ENCODE data around the gene FAM185A. TPM values are rescaled to one million over a fixed set of nuclear protein-coding genes. Genes with fewer than 3 reads are reported as not detected.
"Not testable (repeated sequence)": the region's sequence is repeated elsewhere in the genome, so short reads cannot be mapped to it uniquely, and the experiment has no call there.

Gene FAM185A
- total RNA-seq, 1 donor from 2014 or later = 8.5 TPM

- not testable (repeated sequence) for H3K27me3 Mint-ChIP-seq (ENCODE audit: unreplicated experiment); H3K4me3 Mint-ChIP-seq (ENCODE audit: unreplicated experiment); H3K27ac Mint-ChIP-seq (ENCODE audit: unreplicated experiment); DNase-seq; H3K4me1 Mint-ChIP-seq (ENCODE audit: low read depth, unreplicated experiment); H3K9me3 Mint-ChIP-seq (ENCODE audit: unreplicated experiment); H3K36me3 Mint-ChIP-seq (ENCODE audit: unreplicated experiment)
These were observed 3.1 kb upstream of the FAM185A start for GRCh38 chr7:102745494-102746288.

- H3K4me1 Mint-ChIP-seq (ENCODE audit: low read depth, unreplicated experiment); H3K27ac Mint-ChIP-seq (ENCODE audit: unreplicated experiment); H3K27me3 Mint-ChIP-seq (ENCODE audit: unreplicated experiment); H3K9me3 Mint-ChIP-seq (ENCODE audit: unreplicated experiment); H3K36me3 Mint-ChIP-seq (ENCODE audit: unreplicated experiment); DNase-seq: not testable (repeated sequence)
- peak overlapping the region; percentile 77 for H3K4me3 Mint-ChIP-seq (ENCODE audit: unreplicated experiment)
These were observed 617 bp downstream of the FAM185A start for GRCh38 chr7:102749445-102749786.

- not testable (repeated sequence) for H3K4me3 Mint-ChIP-seq (ENCODE audit: unreplicated experiment); H3K4me1 Mint-ChIP-seq (ENCODE audit: low read depth, unreplicated experiment); H3K27ac Mint-ChIP-seq (ENCODE audit: unreplicated experiment); H3K36me3 Mint-ChIP-seq (ENCODE audit: unreplicated experiment); DNase-seq; H3K9me3 Mint-ChIP-seq (ENCODE audit: unreplicated experiment); H3K27me3 Mint-ChIP-seq (ENCODE audit: unreplicated experiment)
- peak; percentile 21 for TF ChIP-seq CTCF (IDR thresholded peaks at IDR 0.05; ENCODE audit: partially characterized antibody, unreplicated experiment)
These were observed 9.4 kb downstream of the FAM185A start for GRCh38 chr7:102758227-102758626.

- DNase-seq; H3K27me3 Mint-ChIP-seq (ENCODE audit: unreplicated experiment); H3K27ac Mint-ChIP-seq (ENCODE audit: unreplicated experiment); H3K4me1 Mint-ChIP-seq (ENCODE audit: low read depth, unreplicated experiment); H3K9me3 Mint-ChIP-seq (ENCODE audit: unreplicated experiment); H3K4me3 Mint-ChIP-seq (ENCODE audit: unreplicated experiment); H3K36me3 Mint-ChIP-seq (ENCODE audit: unreplicated experiment): not testable (repeated sequence)
These were observed 11.1 kb downstream of the FAM185A start for GRCh38 chr7:102759934-102760333.

- H3K27ac Mint-ChIP-seq (ENCODE audit: unreplicated experiment); DNase-seq; H3K4me3 Mint-ChIP-seq (ENCODE audit: unreplicated experiment): not testable (repeated sequence)
These were observed 12.4 kb downstream of the FAM185A start for GRCh38 chr7:102761234-102761633.

GRCh38 chr7:102763295-102763905 is 14.6 kb downstream of the FAM185A start:
- not testable (repeated sequence) for H3K4me1 Mint-ChIP-seq (ENCODE audit: low read depth, unreplicated experiment); H3K27ac Mint-ChIP-seq (ENCODE audit: unreplicated experiment); H3K36me3 Mint-ChIP-seq (ENCODE audit: unreplicated experiment); DNase-seq; H3K9me3 Mint-ChIP-seq (ENCODE audit: unreplicated experiment); H3K27me3 Mint-ChIP-seq (ENCODE audit: unreplicated experiment); H3K4me3 Mint-ChIP-seq (ENCODE audit: unreplicated experiment)

More at GRCh38 chr7:102761234-102761633, 12.4 kb downstream of the FAM185A start:
- H3K27me3 Mint-ChIP-seq (ENCODE audit: unreplicated experiment); H3K36me3 Mint-ChIP-seq (ENCODE audit: unreplicated experiment); H3K4me1 Mint-ChIP-seq (ENCODE audit: low read depth, unreplicated experiment); H3K9me3 Mint-ChIP-seq (ENCODE audit: unreplicated experiment): not testable (repeated sequence)

GRCh38 chr7:102769657-102770192 is 20.9 kb downstream of the FAM185A start:
- not testable (repeated sequence) for H3K4me1 Mint-ChIP-seq (ENCODE audit: low read depth, unreplicated experiment); H3K9me3 Mint-ChIP-seq (ENCODE audit: unreplicated experiment); H3K27ac Mint-ChIP-seq (ENCODE audit: unreplicated experiment)

GRCh38 chr7:102770467-102770866 is 21.7 kb downstream of the FAM185A start:
- H3K27me3 Mint-ChIP-seq (ENCODE audit: unreplicated experiment); H3K27ac Mint-ChIP-seq (ENCODE audit: unreplicated experiment); H3K36me3 Mint-ChIP-seq (ENCODE audit: unreplicated experiment); DNase-seq; H3K4me1 Mint-ChIP-seq (ENCODE audit: low read depth, unreplicated experiment); H3K9me3 Mint-ChIP-seq (ENCODE audit: unreplicated experiment); H3K4me3 Mint-ChIP-seq (ENCODE audit: unreplicated experiment): not testable (repeated sequence)

More at GRCh38 chr7:102769657-102770192, 20.9 kb downstream of the FAM185A start:
- H3K36me3 Mint-ChIP-seq (ENCODE audit: unreplicated experiment); DNase-seq; H3K27me3 Mint-ChIP-seq (ENCODE audit: unreplicated experiment); H3K4me3 Mint-ChIP-seq (ENCODE audit: unreplicated experiment): not testable (repeated sequence)

- H3K4me1 Mint-ChIP-seq (ENCODE audit: low read depth, unreplicated experiment); H3K4me3 Mint-ChIP-seq (ENCODE audit: unreplicated experiment); H3K27me3 Mint-ChIP-seq (ENCODE audit: unreplicated experiment); H3K36me3 Mint-ChIP-seq (ENCODE audit: unreplicated experiment); H3K27ac Mint-ChIP-seq (ENCODE audit: unreplicated experiment); DNase-seq; H3K9me3 Mint-ChIP-seq (ENCODE audit: unreplicated experiment): not testable (repeated sequence)
These were observed 27.4 kb downstream of the FAM185A start for GRCh38 chr7:102776217-102776616.

- not testable (repeated sequence) for H3K4me1 Mint-ChIP-seq (ENCODE audit: low read depth, unreplicated experiment); H3K27ac Mint-ChIP-seq (ENCODE audit: unreplicated experiment); H3K36me3 Mint-ChIP-seq (ENCODE audit: unreplicated experiment); DNase-seq; H3K27me3 Mint-ChIP-seq (ENCODE audit: unreplicated experiment); H3K4me3 Mint-ChIP-seq (ENCODE audit: unreplicated experiment); H3K9me3 Mint-ChIP-seq (ENCODE audit: unreplicated experiment)
These were observed 29.9 kb downstream of the FAM185A start for GRCh38 chr7:102778663-102779062.

GRCh38 chr7:102780926-102781325 is 32.1 kb downstream of the FAM185A start:
- H3K36me3 Mint-ChIP-seq (ENCODE audit: unreplicated experiment); H3K9me3 Mint-ChIP-seq (ENCODE audit: unreplicated experiment); H3K4me1 Mint-ChIP-seq (ENCODE audit: low read depth, unreplicated experiment); H3K27ac Mint-ChIP-seq (ENCODE audit: unreplicated experiment); H3K27me3 Mint-ChIP-seq (ENCODE audit: unreplicated experiment); H3K4me3 Mint-ChIP-seq (ENCODE audit: unreplicated experiment); DNase-seq: not testable (repeated sequence)
